ENCODE data around the gene NRXN2.

- TF ChIP-seq EGR1 (IDR thresholded peaks at IDR 0.05) (no peak), EP300 (IDR thresholded peaks at IDR 0.05; ENCODE audit: borderline replicate concordance) (no peak)
- TF ChIP-seq, protein P1, sequence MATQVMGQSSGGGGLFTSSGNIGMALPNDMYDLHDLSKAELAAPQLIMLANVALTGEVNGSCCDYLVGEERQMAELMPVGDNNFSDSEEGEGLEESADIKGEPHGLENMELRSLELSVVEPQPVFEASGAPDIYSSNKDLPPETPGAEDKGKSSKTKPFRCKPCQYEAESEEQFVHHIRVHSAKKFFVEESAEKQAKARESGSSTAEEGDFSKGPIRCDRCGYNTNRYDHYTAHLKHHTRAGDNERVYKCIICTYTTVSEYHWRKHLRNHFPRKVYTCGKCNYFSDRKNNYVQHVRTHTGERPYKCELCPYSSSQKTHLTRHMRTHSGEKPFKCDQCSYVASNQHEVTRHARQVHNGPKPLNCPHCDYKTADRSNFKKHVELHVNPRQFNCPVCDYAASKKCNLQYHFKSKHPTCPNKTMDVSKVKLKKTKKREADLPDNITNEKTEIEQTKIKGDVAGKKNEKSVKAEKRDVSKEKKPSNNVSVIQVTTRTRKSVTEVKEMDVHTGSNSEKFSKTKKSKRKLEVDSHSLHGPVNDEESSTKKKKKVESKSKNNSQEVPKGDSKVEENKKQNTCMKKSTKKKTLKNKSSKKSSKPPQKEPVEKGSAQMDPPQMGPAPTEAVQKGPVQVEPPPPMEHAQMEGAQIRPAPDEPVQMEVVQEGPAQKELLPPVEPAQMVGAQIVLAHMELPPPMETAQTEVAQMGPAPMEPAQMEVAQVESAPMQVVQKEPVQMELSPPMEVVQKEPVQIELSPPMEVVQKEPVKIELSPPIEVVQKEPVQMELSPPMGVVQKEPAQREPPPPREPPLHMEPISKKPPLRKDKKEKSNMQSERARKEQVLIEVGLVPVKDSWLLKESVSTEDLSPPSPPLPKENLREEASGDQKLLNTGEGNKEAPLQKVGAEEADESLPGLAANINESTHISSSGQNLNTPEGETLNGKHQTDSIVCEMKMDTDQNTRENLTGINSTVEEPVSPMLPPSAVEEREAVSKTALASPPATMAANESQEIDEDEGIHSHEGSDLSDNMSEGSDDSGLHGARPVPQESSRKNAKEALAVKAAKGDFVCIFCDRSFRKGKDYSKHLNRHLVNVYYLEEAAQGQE (IDR thresholded peaks at IDR 0.05; ENCODE audit: low read depth), result no peak
Measured at GRCh38 chr11:64570341-64570740, 152.7 kb downstream of the NRXN2 start.

All from Ishikawa (cell line).